Uterus (tissue), 2 donors: ENCODE measurements around the gene PLCB2.

Experiments
- POLR2A ChIP-seq, 2 donors: fragments of 450-650 bp; IDR thresholded peaks; one replicate each; pipeline ENCODE4 v1.6.1; 2016; ENCODE audit warnings: antibody characterized with exemption in 2 of 2, mild to moderate bottlenecking in 1 of 2, moderate library complexity in 1 of 2
- TF ChIP-seq, protein P1 (sequence below), 4 experiments: fragments of 200-600 bp in 2 of 4; fragments of 450-650 bp in 2 of 4; sonication (generic) in 2 of 4; IDR thresholded peaks; one replicate each; pipeline ENCODE4 v1.5.1; 2016 to 2019; ENCODE audit warnings: antibody characterized with exemption in 4 of 4, mild to moderate bottlenecking in 2 of 4, moderate library complexity in 1 of 4

DNA sequence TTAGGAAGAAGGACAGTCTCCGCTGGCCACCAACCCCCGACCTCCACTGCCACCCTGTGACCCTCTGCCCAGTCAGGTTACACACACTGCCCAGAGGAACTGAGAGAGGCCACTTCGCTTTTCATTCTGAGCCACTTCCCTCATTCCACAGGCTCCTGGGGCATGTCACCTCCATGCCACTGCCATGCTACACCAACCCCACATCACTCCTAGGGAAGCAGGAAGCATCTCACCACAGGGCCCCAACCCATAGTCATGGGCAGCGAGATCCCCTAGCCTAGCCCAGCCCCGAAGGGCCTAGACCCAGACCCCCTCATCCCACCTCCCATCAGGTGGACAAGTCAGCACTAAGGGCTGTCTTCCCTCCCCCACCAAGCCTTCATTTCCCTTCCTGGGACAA lies 1.4 kb downstream of the PLCB2 start:
- TF ChIP-seq, protein P1, sequence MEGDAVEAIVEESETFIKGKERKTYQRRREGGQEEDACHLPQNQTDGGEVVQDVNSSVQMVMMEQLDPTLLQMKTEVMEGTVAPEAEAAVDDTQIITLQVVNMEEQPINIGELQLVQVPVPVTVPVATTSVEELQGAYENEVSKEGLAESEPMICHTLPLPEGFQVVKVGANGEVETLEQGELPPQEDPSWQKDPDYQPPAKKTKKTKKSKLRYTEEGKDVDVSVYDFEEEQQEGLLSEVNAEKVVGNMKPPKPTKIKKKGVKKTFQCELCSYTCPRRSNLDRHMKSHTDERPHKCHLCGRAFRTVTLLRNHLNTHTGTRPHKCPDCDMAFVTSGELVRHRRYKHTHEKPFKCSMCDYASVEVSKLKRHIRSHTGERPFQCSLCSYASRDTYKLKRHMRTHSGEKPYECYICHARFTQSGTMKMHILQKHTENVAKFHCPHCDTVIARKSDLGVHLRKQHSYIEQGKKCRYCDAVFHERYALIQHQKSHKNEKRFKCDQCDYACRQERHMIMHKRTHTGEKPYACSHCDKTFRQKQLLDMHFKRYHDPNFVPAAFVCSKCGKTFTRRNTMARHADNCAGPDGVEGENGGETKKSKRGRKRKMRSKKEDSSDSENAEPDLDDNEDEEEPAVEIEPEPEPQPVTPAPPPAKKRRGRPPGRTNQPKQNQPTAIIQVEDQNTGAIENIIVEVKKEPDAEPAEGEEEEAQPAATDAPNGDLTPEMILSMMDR (IDR thresholded peaks at IDR 0.05) = no peak
- no peak for TF ChIP-seq POLR2A (IDR thresholded peaks at IDR 0.05)
